Measurements from ENCODE around the gene BTBD19.
A peak's percentile ranks its signal among the peaks of the same experiment; 100 is the strongest.
"Not testable (repeated sequence)": the region's sequence is repeated elsewhere in the genome, so short reads cannot be mapped to it uniquely, and the experiment has no call there.

BTBD19 gene

DNA sequence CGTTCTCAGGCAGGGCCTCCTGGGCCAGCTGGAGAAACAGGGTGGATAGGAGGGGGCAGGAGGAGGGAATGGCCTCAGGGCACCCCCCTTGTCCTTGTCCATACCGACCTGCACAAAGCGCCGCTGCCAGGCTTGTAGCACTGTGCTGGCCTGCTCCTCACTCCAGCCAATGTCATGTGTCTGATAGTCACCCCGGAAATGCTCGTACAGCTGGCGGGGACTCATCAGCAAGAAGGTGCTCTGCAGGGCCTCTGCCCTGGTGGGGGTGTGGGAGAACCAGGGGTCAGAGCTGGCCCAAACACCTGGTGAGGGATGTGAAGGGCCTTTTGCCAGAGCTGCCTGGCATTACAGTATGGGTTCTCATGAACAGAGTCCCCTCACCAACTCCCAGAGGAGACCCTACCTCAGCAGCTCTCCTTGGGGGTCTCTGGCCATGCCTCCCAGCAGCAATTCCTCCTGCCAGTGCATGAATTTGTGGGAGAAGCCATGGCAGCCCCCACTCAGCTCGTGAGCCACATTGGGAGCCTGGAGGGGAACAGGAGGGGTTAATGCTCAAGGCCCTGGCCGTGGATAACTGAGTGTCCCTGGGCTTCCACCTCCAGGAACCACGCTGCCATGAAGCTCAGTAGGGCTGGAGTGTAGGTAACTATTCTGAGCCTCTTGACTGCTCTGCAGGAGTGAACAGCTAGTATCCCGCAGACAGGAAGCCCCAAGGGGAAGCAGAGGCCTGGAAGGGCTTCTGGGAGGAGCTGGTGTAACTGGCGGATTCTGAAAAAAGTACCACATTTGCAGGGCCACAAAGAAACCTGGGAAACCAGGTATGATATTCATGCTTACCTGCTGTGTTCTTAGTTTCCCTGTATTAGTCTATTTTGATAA, 21.4 kb downstream of the BTBD19 start:
- no peak for DNase-seq

DNA sequence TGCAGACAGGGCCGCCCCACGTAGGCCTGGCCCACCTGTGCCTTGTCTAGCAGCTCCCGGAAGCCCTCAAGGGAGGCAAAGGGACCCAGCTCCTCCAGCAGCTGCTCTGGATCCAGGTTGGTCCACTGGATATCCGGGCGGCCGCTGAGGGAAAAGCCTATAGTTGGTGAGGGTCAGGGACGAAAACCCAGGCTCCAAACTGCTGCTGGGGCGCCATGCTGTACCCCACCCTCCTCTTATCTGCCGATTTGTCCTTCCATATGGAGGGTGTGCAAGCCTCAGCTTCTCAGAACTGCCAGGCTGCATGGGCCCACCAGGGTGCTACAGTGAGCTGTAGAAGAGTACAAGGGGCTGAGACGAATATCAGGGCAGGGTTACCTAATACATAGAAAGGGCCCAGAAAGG, 22.6 kb downstream of the BTBD19 start:
- no peak for DNase-seq

DNA sequence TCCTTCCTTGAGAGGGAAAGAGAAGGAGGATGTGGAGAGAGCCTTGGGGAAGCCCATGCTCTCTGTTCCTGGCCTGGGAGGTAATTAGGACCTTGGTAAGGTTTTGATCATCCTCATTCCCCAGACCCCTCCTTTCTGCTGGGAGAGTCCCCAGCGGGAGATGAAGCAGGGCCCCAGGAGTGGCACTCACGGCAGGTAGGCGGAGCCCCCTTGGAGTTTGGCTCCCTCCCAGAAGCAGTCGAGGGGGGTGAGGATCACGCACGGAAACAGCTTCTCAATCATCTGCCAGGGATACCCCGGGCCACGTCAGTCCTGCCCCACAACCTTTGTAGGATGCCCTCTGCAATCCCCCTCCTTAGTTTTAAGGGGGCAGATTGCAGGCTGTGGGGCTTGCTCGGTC, 23.2 kb downstream of the BTBD19 start:
- no peak for DNase-seq

DNA sequence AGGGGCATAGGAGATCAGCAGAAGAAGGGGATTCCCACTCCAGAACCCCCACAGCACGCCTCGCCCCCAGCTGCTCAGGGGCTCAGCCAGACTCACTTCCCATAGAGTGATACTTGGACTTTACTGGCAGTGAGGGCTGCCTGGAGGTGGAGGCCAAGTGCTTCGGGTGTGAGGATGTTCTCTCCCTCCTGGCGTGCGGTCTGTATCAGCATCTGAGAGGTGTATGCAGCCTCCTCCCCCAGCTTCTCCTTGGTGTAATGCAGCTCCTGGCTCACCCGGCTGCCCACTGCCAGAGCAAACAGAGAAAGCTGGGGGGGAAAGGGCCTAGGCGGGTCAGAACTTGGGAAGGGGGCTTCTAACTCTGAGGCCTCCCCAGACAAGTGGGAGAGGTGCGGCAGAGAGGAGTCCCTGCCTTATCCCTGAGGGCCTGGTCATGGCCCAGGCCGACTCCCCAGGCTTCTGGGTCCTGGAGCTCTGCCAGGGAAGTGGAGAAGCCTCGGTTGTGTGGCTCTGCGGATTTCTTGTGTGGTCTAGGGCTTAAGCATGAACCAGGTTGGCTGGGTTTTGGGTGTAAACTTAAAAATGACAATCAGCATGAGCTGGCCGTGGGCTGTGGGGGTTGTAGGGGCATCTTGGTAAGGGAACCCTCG, 23.9 kb downstream of the BTBD19 start:
- DNase-seq: no peak

DNA sequence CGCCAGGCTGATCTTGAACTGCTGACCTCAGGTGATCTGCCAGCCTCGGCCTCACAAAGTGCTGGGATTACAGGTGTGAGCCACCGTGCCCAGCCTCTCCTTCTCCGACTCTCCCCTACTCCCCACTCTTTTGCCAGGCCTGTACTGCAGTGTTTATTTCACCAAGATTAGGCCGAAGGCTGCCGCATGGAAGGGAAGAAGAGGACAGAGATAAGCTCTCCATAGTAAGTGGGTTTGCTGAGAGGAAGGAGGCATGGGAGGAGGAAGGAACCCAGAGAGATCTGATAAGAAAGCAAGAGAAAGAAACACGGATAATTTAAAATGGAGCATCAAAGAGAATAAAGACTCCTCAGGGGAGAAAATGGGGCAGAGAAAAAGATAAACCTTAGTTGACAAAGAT, 26.0 kb downstream of the BTBD19 start:
- DNase-seq: no peak

DNA sequence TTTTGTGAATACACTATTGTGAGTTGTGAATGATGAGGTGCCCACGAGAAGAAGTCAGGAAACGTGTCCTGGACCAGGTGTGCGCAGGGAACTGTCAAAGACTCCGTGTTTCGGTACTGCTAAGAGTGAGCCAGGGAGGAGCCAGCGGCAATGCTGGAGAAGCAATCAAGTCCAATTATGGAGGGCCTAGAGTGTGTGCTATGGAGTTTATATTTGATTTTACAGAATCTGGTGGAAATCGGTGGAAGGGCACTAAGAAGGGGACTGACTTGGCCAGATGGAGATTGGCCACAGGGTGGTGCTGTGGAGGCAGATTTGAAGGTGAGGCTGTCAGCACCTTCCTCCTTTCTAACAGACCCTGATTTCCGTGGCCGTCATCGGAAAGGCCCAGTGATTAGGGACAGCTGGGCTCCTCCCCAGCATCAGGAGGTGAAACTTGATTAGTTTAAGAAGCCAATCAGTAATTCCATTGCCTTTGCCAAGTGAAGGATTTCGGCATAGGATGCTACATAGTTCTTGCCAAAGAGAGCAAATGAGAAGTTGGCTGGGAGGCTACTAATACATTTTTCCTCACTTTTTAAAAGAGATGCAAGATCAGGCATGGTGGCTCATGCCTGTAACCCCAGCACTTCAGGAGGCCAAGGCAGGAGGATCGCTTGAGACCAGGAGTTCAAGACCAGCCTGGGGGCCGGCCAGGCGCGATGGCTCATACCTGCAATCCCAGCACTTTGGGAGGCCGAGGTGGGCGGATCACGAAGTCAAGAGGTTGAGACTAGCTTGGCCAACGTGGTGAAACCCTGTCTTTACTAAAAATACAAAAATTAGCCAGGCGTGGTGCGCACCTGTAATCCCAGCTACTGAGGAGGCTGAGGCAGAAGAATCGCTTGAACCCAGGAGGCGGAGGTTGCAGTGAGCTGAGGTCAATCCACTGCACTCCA, 27.7 kb downstream of the BTBD19 start:
- peak; percentile 93 for DNase-seq

DNA sequence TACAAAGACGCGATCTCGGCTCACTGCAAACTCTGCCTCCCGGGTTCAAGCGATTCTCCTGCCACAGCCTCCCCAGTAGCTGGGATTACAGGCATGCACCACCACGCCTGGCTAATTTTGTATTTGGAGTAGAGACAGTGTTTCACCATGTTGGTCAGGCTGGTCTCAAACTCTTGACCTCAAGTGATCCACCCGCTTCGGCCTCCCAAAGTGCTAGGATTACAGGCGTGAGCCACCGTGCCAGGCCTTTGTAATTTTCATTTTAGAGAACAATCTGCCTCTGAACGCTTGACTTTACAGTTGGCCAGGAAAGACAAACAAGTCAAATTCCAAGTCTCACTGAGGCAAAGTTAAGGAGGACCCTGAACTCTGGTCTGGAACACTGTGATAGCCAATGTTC, 30.0 kb downstream of the BTBD19 start:
- DNase-seq: not testable (repeated sequence)

DNA sequence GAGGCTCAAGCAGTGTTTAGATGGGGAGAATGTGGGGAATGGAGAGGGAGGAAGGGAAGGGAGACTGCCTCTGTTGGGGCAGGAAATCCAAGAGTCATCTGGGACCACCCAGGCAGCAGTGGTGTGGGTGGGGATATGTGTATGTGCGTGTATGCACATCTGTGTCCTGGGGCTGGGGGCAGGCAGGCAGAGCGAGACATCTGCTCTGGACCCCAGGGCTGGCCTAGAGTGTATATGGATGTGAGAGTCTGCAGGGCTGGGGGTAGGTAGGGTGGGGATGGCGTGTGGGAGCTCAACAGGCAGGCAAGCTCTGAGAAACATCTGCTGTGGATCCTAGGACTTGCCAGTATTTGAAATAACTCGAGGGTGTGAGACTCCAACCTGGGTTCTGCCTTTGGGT, 31.3 kb downstream of the BTBD19 start:
- DNase-seq: no peak

DNA sequence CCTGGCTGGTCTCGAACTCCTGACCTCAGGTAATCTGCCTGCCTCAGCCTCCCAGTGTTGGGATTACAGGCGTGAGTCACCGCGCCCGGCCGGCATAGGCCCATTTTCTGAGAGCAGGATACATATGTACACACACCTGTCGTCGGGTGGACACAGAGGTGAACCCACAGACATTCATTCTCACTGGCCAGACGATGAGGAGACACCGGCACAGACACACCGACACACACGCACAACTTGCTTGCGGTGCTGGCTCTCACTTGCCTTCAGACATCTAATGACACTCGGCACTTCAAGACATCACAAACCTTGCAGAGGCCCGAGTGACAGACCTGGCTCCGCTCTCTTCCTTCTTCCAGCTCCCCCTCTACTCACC, 34.2 kb downstream of the BTBD19 start:
- no peak for DNase-seq

DNA sequence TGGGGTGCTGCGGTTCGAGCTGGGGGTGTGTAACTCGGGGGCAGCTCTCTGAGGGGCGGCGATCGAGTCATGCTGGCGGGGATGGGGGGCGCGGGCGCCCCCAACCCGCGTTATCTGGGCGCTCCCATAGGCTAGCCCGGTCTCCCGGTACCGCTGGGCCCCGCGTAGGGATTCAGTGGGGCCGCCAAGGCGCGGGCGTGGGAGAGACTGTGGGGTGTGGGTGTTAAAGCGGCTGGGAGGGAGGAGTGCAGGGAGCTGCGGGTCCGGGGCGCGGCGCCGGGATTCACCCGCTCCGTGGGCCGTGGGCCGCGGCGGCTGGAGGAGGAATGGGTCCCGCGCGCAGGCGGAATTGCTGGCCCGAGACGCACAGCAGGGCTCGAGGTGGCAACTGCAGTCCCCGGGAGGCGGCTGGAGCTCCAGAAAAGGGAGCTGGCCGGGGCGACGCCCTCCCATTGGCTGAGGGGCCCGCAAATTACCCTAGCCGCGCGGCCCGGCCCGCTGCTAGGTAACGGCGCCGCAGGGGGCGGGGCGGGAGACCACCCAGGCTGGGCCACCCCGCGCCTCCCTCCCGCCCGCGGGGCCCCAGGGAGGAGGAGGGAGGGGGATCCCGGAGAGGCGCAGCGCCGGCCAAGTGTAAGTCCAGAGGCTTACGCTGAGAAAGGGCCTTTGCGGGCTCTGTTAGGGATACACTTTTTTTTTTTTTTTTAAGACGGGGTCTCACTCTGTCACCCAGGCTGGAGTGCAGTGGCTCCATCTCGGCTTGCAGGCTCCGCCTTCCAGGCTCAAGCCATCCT, 34.7 kb downstream of the BTBD19 start, which contains the start of gene PTCH2:
TSS of gene PTCH2 (minus strand) at position 392 of the 794 bp plus-strand sequence. CDS start at position 71, 321 bp downstream.
- peak; percentile 33 for DNase-seq

DNA sequence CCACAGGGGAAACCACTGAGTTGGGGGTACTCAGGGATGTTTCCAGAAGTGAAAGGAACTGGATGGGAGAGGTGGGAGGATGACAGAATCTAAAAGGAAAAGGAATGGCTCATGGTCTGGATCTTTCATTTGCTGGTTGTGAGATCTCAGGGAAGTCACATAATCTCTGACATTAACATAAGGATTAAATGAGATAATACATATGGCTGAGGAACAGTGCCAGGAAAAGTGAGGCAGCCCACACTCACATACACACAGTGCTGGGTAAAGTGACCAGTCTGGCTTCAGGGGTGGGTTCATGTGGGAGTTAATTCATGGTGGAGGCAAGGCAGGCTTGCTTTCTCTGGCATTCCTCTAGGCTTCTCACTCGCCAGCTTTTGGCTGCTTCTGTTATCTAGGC, 38.7 kb downstream of the BTBD19 start:
- no peak for DNase-seq

DNA sequence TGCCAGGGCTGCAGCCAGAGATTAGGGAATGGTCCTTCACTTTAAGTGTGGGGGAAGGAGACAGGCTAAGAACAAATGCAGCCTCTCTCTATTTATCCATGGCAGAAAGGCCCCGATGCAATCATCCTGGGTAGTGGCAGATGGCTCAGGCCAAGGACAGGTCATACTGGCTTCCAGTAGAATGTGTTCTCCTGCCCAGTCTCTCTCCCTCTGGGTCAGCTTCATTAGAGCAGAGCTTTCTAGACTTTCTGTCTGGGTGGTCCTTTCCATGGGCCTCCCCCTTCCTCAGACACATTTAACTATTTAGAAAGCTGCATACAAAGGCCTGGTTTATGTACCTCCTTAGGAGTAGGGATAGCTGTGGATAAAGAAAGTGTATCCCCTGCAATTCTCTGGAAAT, 39.5 kb downstream of the BTBD19 start:
- no peak for DNase-seq

DNA sequence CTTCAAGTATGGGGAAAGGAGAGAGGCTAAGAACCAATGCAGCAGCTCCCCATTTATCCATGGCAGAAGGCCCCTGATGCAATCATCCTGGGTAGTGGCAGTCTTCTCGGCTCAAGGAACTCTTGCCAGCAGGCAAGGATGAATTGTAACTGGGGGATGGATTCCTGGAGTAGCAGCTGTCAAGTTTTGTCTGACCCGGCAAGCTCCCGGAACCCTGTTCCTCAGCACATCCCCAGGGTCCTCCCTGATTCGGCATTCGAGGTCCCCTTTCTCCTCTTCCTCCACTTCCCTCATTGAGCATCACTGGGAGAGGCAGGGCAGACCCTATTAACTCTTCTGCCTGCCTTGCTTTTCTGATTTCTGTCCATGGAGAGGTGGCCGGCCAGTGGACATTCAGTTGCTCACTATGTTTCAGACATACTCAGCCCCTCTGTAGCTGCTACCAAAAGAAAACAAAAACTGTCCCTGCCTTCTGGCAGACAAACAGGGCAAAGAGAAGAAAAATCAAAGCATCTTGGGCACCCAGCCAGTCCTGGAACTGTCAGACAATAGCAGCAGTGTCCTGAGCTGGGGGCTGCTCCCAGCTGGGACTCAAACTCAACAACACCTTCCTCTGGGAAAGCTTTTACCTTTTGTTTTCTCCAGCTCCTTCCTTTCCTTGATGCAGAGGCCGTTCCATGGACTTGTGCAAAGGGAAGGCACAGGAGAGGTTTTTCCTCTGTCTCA, 40.3 kb downstream of the BTBD19 start:
- no peak for DNase-seq

DNA sequence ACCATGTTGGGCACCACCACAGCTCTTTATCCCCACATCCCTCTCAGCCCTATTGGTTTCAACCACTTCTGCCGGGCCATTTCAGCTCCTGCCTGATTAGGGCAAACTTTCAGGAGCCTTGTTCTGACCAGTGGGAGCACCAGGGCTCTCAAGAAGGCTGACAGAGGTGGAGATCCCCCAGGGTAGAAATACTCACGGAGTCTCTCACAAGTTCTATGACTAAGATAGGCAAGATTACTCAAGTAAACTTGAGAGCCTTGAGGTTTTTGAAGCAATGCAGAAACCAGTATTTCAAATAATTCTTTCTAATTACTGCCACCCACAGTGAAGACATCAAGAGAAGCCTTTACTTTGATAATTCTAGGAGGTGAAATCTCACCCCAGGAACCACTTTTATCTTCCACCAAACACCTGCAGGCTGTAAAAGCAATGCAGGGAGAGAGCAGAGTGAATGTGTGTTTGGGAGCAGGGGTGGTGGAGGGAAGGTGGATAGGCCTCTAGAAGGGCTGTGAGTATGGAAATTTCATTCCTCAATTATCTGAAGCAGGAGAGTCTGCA, 41.3 kb downstream of the BTBD19 start:
- DNase-seq: no peak

DNA sequence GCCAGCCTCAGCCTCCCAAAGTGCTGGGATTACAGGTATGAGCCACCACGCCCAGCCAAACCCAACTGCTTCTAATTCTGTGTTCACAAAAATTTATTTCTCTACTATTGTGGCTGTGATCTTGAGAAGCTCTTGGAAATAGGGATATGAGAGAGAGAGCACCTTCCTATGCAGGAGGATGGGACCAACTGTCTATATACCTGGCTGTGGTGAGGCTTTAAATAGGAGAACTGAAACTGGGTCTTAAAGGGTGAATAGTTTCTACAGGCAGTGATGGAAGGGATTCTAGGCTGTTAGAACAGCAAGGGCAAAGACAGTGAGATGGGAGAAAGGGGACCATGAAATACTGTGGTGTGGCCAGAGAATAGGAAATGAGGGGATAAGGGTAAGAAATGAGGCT, 43.0 kb downstream of the BTBD19 start:
- DNase-seq: no peak

DNA sequence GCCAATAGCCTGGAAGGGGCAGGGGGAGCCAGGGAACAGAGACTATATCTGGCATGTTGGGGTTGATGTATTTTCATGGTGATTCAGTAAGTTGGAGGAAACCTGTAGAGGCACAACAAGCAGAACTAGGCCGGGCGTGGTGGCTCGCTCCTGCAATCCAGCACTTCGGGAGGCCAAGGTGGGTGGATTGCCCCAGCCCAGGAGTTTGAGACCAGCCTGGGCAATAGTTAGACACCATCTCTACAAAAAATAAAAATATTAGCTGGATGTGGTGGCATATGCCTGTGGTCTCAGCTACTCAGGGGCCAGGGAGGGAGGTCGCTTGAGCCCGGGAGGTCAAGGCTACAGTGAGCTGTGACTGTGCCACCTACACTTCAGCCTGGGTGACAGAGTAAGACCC, 44.9 kb downstream of the BTBD19 start:
- no peak for DNase-seq

DNA sequence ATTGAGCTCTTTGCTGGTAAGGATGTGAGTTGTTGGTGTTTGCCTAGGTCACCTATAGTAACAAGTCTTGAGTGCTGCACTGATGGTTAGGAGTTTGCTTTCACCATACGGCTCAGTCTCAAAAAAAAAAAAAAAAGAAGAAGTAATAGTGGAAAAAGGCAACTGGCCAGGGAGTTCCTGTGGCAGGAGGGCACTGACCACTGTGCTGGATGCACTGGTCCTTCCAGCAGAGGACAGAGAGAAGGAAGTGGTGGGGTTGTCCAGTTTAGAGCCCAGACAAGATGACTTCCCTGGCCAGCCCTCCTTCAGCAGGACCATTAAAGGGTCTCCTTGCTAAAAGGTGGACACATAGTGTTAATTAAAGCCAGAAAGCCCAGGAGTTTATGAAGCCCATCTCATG, 46.6 kb downstream of the BTBD19 start:
- DNase-seq: no peak

DNA sequence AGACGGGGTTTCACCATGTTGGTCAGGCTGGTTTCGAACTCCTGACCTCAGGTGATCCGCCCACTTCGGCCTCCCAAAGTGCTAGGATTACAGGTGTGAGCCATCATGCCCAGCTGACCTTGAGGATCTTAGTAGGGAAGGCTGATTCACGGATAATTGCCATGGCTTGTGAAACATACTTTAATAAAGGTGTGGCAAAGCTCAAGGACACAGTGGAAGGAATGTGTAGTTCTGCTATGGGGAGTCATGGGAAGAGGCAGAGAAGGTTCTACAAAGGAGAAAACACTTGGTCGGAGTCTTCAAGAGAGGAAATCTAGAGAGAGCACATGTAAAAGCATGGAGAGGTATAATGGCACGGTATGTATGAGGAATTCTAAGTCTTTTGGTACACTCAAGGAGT, 47.4 kb downstream of the BTBD19 start:
- no peak for DNase-seq

DNA sequence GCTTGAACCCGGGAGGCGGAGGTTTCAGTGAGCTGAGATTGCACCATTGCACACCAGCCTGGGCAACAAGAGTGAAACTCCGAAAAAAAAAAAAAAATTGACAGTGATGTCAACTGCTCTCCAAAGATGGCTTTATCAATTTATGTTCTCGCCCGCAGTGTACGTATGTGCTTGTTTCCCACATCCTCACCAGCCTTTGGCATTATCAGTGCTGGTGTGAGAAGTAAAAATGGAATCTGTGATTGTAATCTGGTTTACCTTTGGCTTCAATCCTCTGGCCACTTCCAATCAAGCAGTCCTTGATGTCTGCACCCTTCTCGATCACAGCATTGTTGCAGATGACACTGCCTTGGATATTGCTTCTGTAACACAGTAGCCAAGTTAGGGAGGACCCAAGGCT, 49.1 kb downstream of the BTBD19 start:
- no peak for DNase-seq

DNA sequence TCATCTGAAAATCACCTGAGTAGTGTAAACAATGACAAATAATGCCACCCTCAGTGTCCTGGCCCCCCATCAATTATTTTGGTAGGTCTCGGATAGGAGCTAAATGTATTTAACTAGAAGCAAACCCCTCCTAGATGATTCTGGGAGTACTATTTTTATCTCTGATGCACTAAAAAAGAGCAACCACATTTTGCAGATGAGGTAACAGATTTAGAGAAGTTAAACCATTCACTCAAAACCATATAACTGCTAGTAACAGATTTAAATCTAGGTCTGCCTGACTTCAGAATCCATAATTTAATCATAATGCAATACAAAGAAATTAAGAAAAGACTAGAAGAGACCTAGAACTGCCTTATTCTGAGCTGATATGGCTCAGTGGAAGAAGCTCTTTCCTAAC, 52.0 kb downstream of the BTBD19 start:
- no peak for DNase-seq

DNA sequence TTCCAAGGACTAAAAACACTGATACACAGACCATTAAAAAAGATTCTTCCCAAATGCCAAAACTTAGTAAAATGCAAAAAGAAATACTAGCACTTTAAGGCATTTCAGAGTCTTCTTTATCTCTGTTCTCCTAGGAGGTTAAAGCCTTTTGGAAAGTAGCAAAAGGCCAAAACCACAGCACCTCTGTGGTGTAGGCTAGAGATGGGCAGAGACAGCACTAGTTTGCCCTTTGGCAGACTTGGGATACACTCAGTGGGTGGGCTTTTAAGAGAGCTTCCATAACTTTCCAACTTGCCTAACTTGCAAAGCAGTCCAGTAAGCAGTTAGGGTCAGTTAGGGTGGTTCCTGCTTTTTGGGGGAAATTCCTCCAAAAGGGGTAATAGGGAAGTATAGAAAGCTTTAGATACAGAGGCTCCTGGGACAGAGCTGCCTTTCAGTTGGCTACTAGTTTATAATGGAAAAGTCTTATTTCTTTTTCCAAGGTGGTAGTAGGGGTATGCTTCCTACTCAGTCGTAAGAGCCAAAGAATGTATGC, 52.6 kb downstream of the BTBD19 start:
- no peak for DNase-seq

All from CD4-positive, alpha-beta T cell treated with Interleukin-6 for 4 hours (primary cell).